Breast epithelium (tissue), 3 donors: ENCODE measurements around the gene HEXD.

ENCODE experiments used
- POLR2A ChIP-seq: fragments of 450-650 bp; IDR thresholded peaks from one replicate; pipeline ENCODE4 v1.6.1; 2016; ENCODE audit warnings: antibody characterized with exemption, mild to moderate bottlenecking, moderate library complexity
- POLR2AphosphoS5 ChIP-seq, 3 donors: sonication (generic); formaldehyde crosslinking; IDR thresholded peaks; one replicate each; pipeline ENCODE4 v1.6.1; 2017; ENCODE audit warnings: antibody characterized with exemption in 3 of 3
- TF ChIP-seq, protein P1 (sequence below), 3 donors: fragments of 450-650 bp; IDR thresholded peaks; one replicate each; pipeline ENCODE4 v1.5.1; 2016 to 2017; ENCODE audit warnings: antibody characterized with exemption in 3 of 3, mild to moderate bottlenecking in 3 of 3, moderate library complexity in 3 of 3

DNA sequence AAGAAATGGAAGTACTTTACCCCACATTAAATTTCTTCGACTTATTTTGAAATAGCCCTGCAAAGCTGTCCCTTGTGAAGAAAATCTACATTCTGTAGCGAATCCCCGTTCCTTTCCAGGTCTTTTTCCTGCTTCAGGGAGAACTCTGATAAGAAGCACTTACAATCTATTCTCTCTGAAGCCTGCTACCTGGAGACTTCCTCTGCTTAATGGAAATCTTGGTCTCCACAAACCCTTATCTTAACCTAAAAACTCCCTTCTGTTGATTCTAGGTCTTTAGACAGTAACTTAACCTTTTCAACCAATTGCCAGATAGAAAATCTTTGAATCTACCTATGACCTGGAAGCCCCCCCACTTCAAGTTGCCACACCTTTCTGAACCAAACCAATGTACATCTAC, 34.0 kb downstream of the HEXD start:
- TF ChIP-seq, protein P1, sequence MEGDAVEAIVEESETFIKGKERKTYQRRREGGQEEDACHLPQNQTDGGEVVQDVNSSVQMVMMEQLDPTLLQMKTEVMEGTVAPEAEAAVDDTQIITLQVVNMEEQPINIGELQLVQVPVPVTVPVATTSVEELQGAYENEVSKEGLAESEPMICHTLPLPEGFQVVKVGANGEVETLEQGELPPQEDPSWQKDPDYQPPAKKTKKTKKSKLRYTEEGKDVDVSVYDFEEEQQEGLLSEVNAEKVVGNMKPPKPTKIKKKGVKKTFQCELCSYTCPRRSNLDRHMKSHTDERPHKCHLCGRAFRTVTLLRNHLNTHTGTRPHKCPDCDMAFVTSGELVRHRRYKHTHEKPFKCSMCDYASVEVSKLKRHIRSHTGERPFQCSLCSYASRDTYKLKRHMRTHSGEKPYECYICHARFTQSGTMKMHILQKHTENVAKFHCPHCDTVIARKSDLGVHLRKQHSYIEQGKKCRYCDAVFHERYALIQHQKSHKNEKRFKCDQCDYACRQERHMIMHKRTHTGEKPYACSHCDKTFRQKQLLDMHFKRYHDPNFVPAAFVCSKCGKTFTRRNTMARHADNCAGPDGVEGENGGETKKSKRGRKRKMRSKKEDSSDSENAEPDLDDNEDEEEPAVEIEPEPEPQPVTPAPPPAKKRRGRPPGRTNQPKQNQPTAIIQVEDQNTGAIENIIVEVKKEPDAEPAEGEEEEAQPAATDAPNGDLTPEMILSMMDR (IDR thresholded peaks at IDR 0.05): no peak
- TF ChIP-seq POLR2A (no peak), POLR2AphosphoS5 (IDR thresholded peaks at IDR 0.05) (no peak)
